DND-41 (cell line): ENCODE results near the gene ADIRF.
"Not testable (repeated sequence)": the region's sequence is repeated elsewhere in the genome, so short reads cannot be mapped to it uniquely, and the experiment has no call there.

Source experiments
- ATAC-seq: fragments of 200-7000 bp; cut with Tn5 transposase; 3 replicates; pipeline ENCODE4 v1.9.1; 2021; ENCODE audit warnings: low read depth; ENCODE audit not compliant: insufficient read depth
- DNase-seq: peaks from one replicate; pipeline ENCODE4 v3.0.0-alpha.2; 2020
- H2AFZ ChIP-seq: 2 replicates; pipeline ENCODE4 v1.6.0; 2012; ENCODE audit warnings: low read depth, low read length
- H3K27ac ChIP-seq: 2 replicates; pipeline ENCODE4 v1.5.1; 2012; ENCODE audit warnings: low read length, inconsistent platforms
- H3K27me3 ChIP-seq: fragments of 200-600 bp; sonication (generic); 2 replicates; pipeline ENCODE4 v1.6.0; 2012; ENCODE audit warnings: low read length, mild to moderate bottlenecking, inconsistent platforms; ENCODE audit not compliant: insufficient read depth, poor library complexity
- H3K36me3 ChIP-seq: 2 replicates; pipeline ENCODE4 v1.5.1; 2012; ENCODE audit warnings: low read length, inconsistent platforms; ENCODE audit not compliant: insufficient read depth
- H3K4me1 ChIP-seq: 2 replicates; pipeline ENCODE4 v1.5.1; 2012; ENCODE audit warnings: mild to moderate bottlenecking, low read length; ENCODE audit not compliant: insufficient read depth
- H3K4me2 ChIP-seq: 2 replicates; pipeline ENCODE4 v1.6.0; 2012; ENCODE audit warnings: mild to moderate bottlenecking, moderate library complexity, low read length, inconsistent platforms; ENCODE audit not compliant: insufficient read depth
- H3K4me3 ChIP-seq, 2 experiments: fragments of 200-600 bp in 1 of 2; shearing (Covaris generic) in 1 of 2; 2 replicates each; pipeline ENCODE4 v1.5.1; 2012 to 2016; ENCODE audit warnings: inconsistent platforms in 2 of 2, low read length in 2 of 2, mild to moderate bottlenecking in 2 of 2, low read depth in 1 of 2, moderate library complexity in 1 of 2
- H3K79me2 ChIP-seq: 2 replicates; pipeline ENCODE4 v1.6.0; 2012; ENCODE audit warnings: low read length, inconsistent platforms; ENCODE audit not compliant: insufficient read depth
- H3K9ac ChIP-seq: 2 replicates; pipeline ENCODE4 v1.6.0; 2012; ENCODE audit warnings: low read depth, mild to moderate bottlenecking, inconsistent platforms, low read length, moderate library complexity
- H3K9me3 ChIP-seq: 2 replicates; pipeline ENCODE4 v1.5.1; 2012; ENCODE audit warnings: low read length, moderate library complexity, mild to moderate bottlenecking, inconsistent platforms; ENCODE audit not compliant: insufficient read depth, severe bottlenecking
- H4K20me1 ChIP-seq: 2 replicates; pipeline ENCODE4 v1.6.0; 2012; ENCODE audit warnings: low read length; ENCODE audit not compliant: insufficient read depth
- CTCF ChIP-seq: IDR thresholded peaks from 2 replicates; pipeline ENCODE4 v1.5.1; 2012; ENCODE audit warnings: borderline replicate concordance, low read length, moderate library complexity, mild to moderate bottlenecking; ENCODE audit not compliant: poor library complexity, severe bottlenecking; ENCODE audit errors: extremely low read depth
- EZH2 ChIP-seq: IDR thresholded peaks from 3 replicates; pipeline ENCODE4 v1.6.1; 2012; ENCODE audit warnings: borderline replicate concordance, low read depth, mild to moderate bottlenecking, moderate library complexity, low read length, inconsistent platforms; ENCODE audit not compliant: severe bottlenecking

The ADIRF gene

GRCh38 chr10:86988520-86988919, 20.2 kb downstream of the ADIRF start:
- no peak for TF ChIP-seq EZH2
- no peak for TF ChIP-seq CTCF
- no peak overlapping the region for H3K4me2 ChIP-seq
- H3K27me3 ChIP-seq, result peaks cover 18% of the 10 kb centered on the region
- no peaks in the 10 kb centered on the region for H4K20me1 ChIP-seq
- no peaks in the 10 kb centered on the region for H3K4me1 ChIP-seq
- H3K36me3 ChIP-seq, result no peaks in the 10 kb centered on the region
- H3K9me3 ChIP-seq, result no peaks in the 10 kb centered on the region
- H3K9ac ChIP-seq, result no peak overlapping the region
- H3K79me2 ChIP-seq, result no peaks in the 10 kb centered on the region
- no peak overlapping the region for H2AFZ ChIP-seq
- ATAC-seq (no peak), DNase-seq (no peak)
- H3K4me3 ChIP-seq, result no peak overlapping the region
- H3K27ac ChIP-seq, result no peak overlapping the region

GRCh38 chr10:86991362-86991761, 23.1 kb downstream of the ADIRF start:
- H3K4me2 ChIP-seq, H3K27ac ChIP-seq, ATAC-seq, H3K79me2 ChIP-seq, DNase-seq, H3K4me3 ChIP-seq, H3K9ac ChIP-seq, H4K20me1 ChIP-seq, H3K4me1 ChIP-seq, H3K9me3 ChIP-seq, H3K36me3 ChIP-seq, H2AFZ ChIP-seq: not testable (repeated sequence)
- H3K27me3 ChIP-seq, result peaks cover 18% of the 10 kb centered on the region

- DNase-seq, result no peak
- no peak for TF ChIP-seq EZH2
- TF ChIP-seq CTCF, result no peak
- no peak for ATAC-seq
These were observed 24.2 kb downstream of the ADIRF start for GRCh38 chr10:86992456-86992855.

GRCh38 chr10:86992929-86993328, 24.6 kb downstream of the ADIRF start:
- no peak for ATAC-seq
- no peaks in the 10 kb centered on the region for H3K9me3 ChIP-seq
- peaks cover 14% of the 10 kb centered on the region for H3K27me3 ChIP-seq
- H4K20me1 ChIP-seq, result no peaks in the 10 kb centered on the region
- no peak overlapping the region for H3K9ac ChIP-seq
- DNase-seq, result no peak
- no peaks in the 10 kb centered on the region for H3K4me1 ChIP-seq
- no peaks in the 10 kb centered on the region for H3K36me3 ChIP-seq
- H3K4me3 ChIP-seq, result no peak overlapping the region
- TF ChIP-seq EZH2, result no peak
- TF ChIP-seq CTCF, result no peak
- H3K4me2 ChIP-seq, result no peak overlapping the region
- H3K79me2 ChIP-seq, result no peaks in the 10 kb centered on the region
- H3K27ac ChIP-seq, result no peak overlapping the region
- no peak overlapping the region for H2AFZ ChIP-seq

More at GRCh38 chr10:86992456-86992855, 24.2 kb downstream of the ADIRF start:
- Histone ChIP-seq H4K20me1 (no peaks in the 10 kb centered on the region), H3K4me1 (no peaks in the 10 kb centered on the region), H3K79me2 (no peaks in the 10 kb centered on the region), H3K4me3 (no peak overlapping the region), H3K9me3 (no peaks in the 10 kb centered on the region), H3K27ac (no peak overlapping the region), H3K4me2 (no peak overlapping the region), H3K27me3 (peaks cover 17% of the 10 kb centered on the region), H3K36me3 (no peaks in the 10 kb centered on the region), H3K9ac (no peak overlapping the region), H2AFZ (no peak overlapping the region)

- H3K79me2 ChIP-seq, H3K4me2 ChIP-seq, H3K27me3 ChIP-seq, DNase-seq, H2AFZ ChIP-seq, H3K4me1 ChIP-seq, H3K9ac ChIP-seq, ATAC-seq, H3K9me3 ChIP-seq, H3K36me3 ChIP-seq, H3K4me3 ChIP-seq, H4K20me1 ChIP-seq, H3K27ac ChIP-seq: not testable (repeated sequence)
These were observed 31.6 kb downstream of the ADIRF start for GRCh38 chr10:86999802-87000403.
